ENCODE results near the gene CD300LF.

DNA sequence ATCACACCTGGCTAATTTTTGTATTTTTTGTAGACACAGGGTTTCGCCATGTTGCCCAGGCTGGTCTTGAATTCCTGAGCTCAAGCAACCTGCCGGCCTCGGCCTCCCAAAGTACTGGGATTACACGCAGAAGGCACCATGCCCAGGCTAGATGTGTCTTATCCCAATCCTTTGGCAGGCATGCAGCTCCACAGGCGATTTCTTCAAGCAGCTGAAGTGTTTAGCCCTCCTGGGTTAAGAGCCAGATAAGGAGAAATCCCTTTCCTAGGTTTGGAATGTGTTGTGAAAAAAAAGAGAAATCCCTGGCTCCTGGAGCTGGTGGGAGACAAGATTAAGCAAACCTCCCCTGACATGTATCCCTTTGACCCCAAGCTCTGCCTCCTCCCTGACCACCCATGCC, 33.7 kb upstream of the CD300LF start:
- TF ChIP-seq, protein P1, sequence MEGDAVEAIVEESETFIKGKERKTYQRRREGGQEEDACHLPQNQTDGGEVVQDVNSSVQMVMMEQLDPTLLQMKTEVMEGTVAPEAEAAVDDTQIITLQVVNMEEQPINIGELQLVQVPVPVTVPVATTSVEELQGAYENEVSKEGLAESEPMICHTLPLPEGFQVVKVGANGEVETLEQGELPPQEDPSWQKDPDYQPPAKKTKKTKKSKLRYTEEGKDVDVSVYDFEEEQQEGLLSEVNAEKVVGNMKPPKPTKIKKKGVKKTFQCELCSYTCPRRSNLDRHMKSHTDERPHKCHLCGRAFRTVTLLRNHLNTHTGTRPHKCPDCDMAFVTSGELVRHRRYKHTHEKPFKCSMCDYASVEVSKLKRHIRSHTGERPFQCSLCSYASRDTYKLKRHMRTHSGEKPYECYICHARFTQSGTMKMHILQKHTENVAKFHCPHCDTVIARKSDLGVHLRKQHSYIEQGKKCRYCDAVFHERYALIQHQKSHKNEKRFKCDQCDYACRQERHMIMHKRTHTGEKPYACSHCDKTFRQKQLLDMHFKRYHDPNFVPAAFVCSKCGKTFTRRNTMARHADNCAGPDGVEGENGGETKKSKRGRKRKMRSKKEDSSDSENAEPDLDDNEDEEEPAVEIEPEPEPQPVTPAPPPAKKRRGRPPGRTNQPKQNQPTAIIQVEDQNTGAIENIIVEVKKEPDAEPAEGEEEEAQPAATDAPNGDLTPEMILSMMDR (IDR thresholded peaks at IDR 0.05), result no peak
- no peak for TF ChIP-seq POLR2AphosphoS5 (IDR thresholded peaks at IDR 0.05)
- TF ChIP-seq POLR2A (IDR thresholded peaks at IDR 0.05), result no peak

All from gastroesophageal sphincter (tissue), 3 donors.